K562 (cell line): ENCODE data around the gene FADD. TPM values are rescaled to one million over a fixed set of nuclear protein-coding genes. Genes with fewer than 3 reads are reported as not detected.

Experiments used
- BRF1 ChIP-seq: IDR thresholded peaks from 3 replicates; pipeline ENCODE4 v1.6.1; 2011; ENCODE audit warnings: borderline replicate concordance, mild to moderate bottlenecking; ENCODE audit not compliant: insufficient read length; ENCODE audit errors: extremely low read depth
- MAFF ChIP-seq: IDR thresholded peaks from 2 replicates; pipeline ENCODE4 v1.6.1; 2012; ENCODE audit warnings: low read length, improper control_type of control experiment
- MAFK ChIP-seq: IDR thresholded peaks from 2 replicates; pipeline ENCODE4 v1.6.1; 2011; ENCODE audit warnings: low read length, improper control_type of control experiment
- MIER1 ChIP-seq: fragments of 450-650 bp; IDR thresholded peaks from 2 replicates; pipeline ENCODE4 v1.6.1; 2016; ENCODE audit warnings: antibody characterized with exemption, mild to moderate bottlenecking, low read depth
- NEUROD1 ChIP-seq: fragments of 150-350 bp; IDR thresholded peaks from 2 replicates; pipeline ENCODE4 v1.6.1; 2014; ENCODE audit warnings: borderline replicate concordance, low read length, low read depth; ENCODE audit not compliant: partially characterized antibody
- NFIC ChIP-seq: fragments of 450-650 bp; IDR thresholded peaks from 2 replicates; pipeline ENCODE4 v1.6.1; 2017; ENCODE audit warnings: mild to moderate bottlenecking, inconsistent platforms
- PTRF ChIP-seq: fragments of 450-650 bp; IDR thresholded peaks from 2 replicates; pipeline ENCODE4 v1.6.1; 2016; ENCODE audit warnings: mild to moderate bottlenecking, missing genetic modification characterization, missing compliant biosample characterization
- TSC22D4 ChIP-seq: fragments of 450-650 bp; IDR thresholded peaks from 2 replicates; pipeline ENCODE4 v1.6.1; 2016; ENCODE audit warnings: missing genetic modification characterization, missing biosample characterization, control low read depth
- ZNF717 ChIP-seq: fragments of 250-450 bp; sonication (Bioruptor Pico); IDR thresholded peaks from 2 replicates; pipeline ENCODE4 v1.5.0; 2021
- polyA plus RNA-seq, 8 experiments: library from polyadenylated mRNA; depleted of rRNA in 4 of 8; stranded (reverse) in 5 of 8; unstranded in 3 of 8; fragments of >200 nt; fragmentation: Nextera tagmentation in 2 of 8; fragmentation: Illumina TruSeq in 1 of 8; extraction: Ambion mirVana in 2 of 8; extraction: Trizol in 1 of 8; gene quantifications; 2 replicates each; pipeline versions ENCODE4 v1.2.1 to v1.2.3, GENCODE V29; 2011 to 2014; ENCODE audit warnings: inconsistent platforms in 1 of 8, missing spikeins in 1 of 8
- total RNA-seq, 7 experiments: library from RNA; depleted of rRNA in 6 of 7; stranded (reverse); fragments of >200 nt in 6 of 7; fragmentation: Illumina TruSeq in 2 of 7; extraction: Trizol in 2 of 7; gene quantifications; 2 replicates each; pipeline versions ENCODE4 v1.2.1 to v1.2.3, GENCODE V29; 2011 to 2021; ENCODE audit warnings: low replicate concordance in 1 of 7
- TF ChIP-seq, protein P1 (sequence below): sonication (generic); formaldehyde crosslinking; IDR thresholded peaks from 2 replicates; pipeline ENCODE4 v1.8.0; 2022; ENCODE audit warnings: mild to moderate bottlenecking, missing genetic modification reagents
- TF ChIP-seq, protein P2 (sequence below): fragments of 250-450 bp; sonication (Bioruptor Pico); IDR thresholded peaks from 2 replicates; pipeline ENCODE4 v1.8.0; 2021; ENCODE audit warnings: mild to moderate bottlenecking, moderate library complexity
- TF ChIP-seq, protein P3 (sequence below), 2 experiments: fragments of 450-650 bp in 1 of 2; sonication (generic) in 1 of 2; formaldehyde crosslinking in 1 of 2; IDR thresholded peaks in 1 of 2; conservative IDR thresholded peaks in 1 of 2; 2 replicates each; pipeline versions ENCODE4 v1.6.1 to v1.8.1; 2016 to 2023; ENCODE audit warnings: mild to moderate bottlenecking in 2 of 2, moderate library complexity in 2 of 2, inconsistent platforms in 1 of 2, missing genetic modification reagents in 1 of 2

Gene FADD
- total and polyA plus RNA-seq, 9 of the 15 experiments (the other 6 are each of a cell fraction or from before 2014, with no cell fraction given), result 0.29 to 26.9 (median 20.4) TPM

DNA sequence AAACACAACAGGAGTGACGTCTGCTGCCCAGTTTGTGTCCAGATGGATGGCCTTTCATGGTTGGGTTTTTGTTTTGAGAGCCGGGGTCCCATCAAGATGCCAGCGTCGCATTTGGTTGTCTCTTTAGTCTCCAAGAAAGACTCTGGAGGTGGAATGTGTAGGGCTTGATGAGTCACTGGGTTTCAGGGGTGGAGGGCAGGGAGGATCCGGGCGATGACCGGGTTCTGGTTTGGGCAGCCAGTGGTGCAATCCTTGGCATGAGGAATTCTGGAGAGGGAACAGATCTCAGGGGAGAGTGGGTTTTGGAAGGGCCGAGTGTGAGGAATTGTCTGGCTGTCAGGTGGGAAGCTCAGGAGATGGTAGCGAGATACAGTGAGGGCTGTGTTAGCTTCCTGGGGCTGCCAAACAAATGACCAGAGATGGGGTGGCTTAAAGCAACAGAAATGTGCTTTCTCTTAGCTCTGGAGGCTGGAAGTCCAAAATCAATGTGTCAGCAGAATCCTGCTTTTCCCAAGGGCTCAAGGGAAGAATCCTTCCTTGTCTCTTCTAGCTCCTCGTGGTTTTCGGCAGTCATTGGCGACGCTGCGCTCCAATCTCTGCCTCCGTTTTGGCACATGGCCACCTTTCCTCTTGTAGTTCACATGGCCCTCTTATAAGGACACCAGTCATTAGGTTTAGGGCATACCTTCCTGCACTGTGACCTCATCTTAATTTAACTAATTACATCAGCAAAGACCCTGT, 41.0 kb downstream of the FADD start (continued):
- no peak for TF ChIP-seq MIER1
- TF ChIP-seq ZNF717 (CRISPR knock-in tag), result no peak
- peak; percentile 70 for TF ChIP-seq NFIC
- TF ChIP-seq, protein P1, sequence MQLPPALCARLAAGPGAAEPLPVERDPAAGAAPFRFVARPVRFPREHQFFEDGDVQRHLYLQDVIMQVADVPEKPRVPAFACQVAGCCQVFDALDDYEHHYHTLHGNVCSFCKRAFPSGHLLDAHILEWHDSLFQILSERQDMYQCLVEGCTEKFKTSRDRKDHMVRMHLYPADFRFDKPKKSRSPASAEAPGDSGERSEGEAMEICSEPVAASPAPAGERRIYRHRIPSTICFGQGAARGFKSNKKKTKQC, result no peak
- TF ChIP-seq, protein P2, sequence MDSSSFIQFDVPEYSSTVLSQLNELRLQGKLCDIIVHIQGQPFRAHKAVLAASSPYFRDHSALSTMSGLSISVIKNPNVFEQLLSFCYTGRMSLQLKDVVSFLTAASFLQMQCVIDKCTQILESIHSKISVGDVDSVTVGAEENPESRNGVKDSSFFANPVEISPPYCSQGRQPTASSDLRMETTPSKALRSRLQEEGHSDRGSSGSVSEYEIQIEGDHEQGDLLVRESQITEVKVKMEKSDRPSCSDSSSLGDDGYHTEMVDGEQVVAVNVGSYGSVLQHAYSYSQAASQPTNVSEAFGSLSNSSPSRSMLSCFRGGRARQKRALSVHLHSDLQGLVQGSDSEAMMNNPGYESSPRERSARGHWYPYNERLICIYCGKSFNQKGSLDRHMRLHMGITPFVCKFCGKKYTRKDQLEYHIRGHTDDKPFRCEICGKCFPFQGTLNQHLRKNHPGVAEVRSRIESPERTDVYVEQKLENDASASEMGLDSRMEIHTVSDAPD (CRISPR knock-in tag), result no peak
- TF ChIP-seq TSC22D4 (tag), result no peak
- TF ChIP-seq MAFK, result peak; percentile 78
- TF ChIP-seq, protein P3, sequence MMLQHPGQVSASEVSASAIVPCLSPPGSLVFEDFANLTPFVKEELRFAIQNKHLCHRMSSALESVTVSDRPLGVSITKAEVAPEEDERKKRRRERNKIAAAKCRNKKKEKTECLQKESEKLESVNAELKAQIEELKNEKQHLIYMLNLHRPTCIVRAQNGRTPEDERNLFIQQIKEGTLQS (IDR thresholded peaks at IDR 0.05), result peak; percentile 20; the same call in 1 of the 2 replicates
- TF ChIP-seq, protein P3 (CRISPR knock-in tag; conservative IDR thresholded peaks at IDR 0.05), result no peak
- TF ChIP-seq PTRF (tag), result no peak
- peak; percentile 56 for TF ChIP-seq MAFF
- TF ChIP-seq NEUROD1, result no peak
- no peak for TF ChIP-seq BRF1
- TF ChIP-seq, all 486 proteins: peak for 8
